Gastrocnemius medialis (tissue), 4 donors: ENCODE results near the gene DGLUCY.

Source experiments
- CTCF ChIP-seq, 5 experiments: fragments of 450-650 bp in 3 of 5; fragments of 200-600 bp in 2 of 5; sonication (generic) in 2 of 5; IDR thresholded peaks in 4 of 5; conservative IDR thresholded peaks in 1 of 5; 1 replicate in 4 of 5; 2 replicates in 1 of 5; pipeline ENCODE4 v1.5.1; 2016 to 2019; ENCODE audit warnings: antibody characterized with exemption in 5 of 5, mild to moderate bottlenecking in 3 of 5, moderate library complexity in 3 of 5
- POLR2A ChIP-seq, 2 donors: fragments of 450-650 bp; IDR thresholded peaks; one replicate each; pipeline ENCODE4 v1.6.1; 2017; ENCODE audit warnings: antibody characterized with exemption in 2 of 2, mild to moderate bottlenecking in 2 of 2, moderate library complexity in 2 of 2

- TF ChIP-seq CTCF (IDR thresholded peaks at IDR 0.05 in 4 of 5, conservative IDR thresholded peaks at IDR 0.05 in 1 of 5), result no peak
- TF ChIP-seq POLR2A (IDR thresholded peaks at IDR 0.05), result no peak
Measured at GRCh38 chr14:91075553-91075952, 38.3 kb upstream of the DGLUCY start.
